HepG2 (cell line): Measurements from ENCODE around the gene POLDIP3. TPM values are rescaled to one million over a fixed set of nuclear protein-coding genes. Genes with fewer than 3 reads are reported as not detected.
A peak's percentile ranks its signal among the peaks of the same experiment; 100 is the strongest.

Experiments used
- MIXL1 ChIP-seq: IDR thresholded peaks from 2 replicates; pipeline ENCODE4 v1.6.1; 2016
- MTF1 ChIP-seq: sonication (generic); formaldehyde crosslinking; IDR thresholded peaks from 2 replicates; pipeline ENCODE4 v1.5.0; 2020; ENCODE audit warnings: missing genetic modification reagents
- UBTF ChIP-seq: sonication (generic); formaldehyde crosslinking; IDR thresholded peaks from 2 replicates; pipeline ENCODE4 v1.4.0; 2020; ENCODE audit warnings: mild to moderate bottlenecking, missing genetic modification reagents
- ZBTB20 ChIP-seq: sonication (generic); formaldehyde crosslinking; IDR thresholded peaks from 2 replicates; pipeline ENCODE4 v1.8.1; 2023; ENCODE audit warnings: missing genetic modification reagents, low read depth, mild to moderate bottlenecking, borderline replicate concordance
- ZNF263 ChIP-seq: sonication (generic); formaldehyde crosslinking; IDR thresholded peaks from 2 replicates; pipeline ENCODE4 v1.4.0; 2020; ENCODE audit warnings: missing genetic modification reagents
- ZNF430 ChIP-seq: sonication (generic); formaldehyde crosslinking; IDR thresholded peaks from 2 replicates; pipeline ENCODE4 v1.9.0; 2021; ENCODE audit warnings: mild to moderate bottlenecking, missing genetic modification reagents
- ZNF441 ChIP-seq: sonication (generic); formaldehyde crosslinking; IDR thresholded peaks from 2 replicates; pipeline ENCODE4 v1.7.0; 2021; ENCODE audit warnings: missing genetic modification reagents, borderline replicate concordance
- ZNF574 ChIP-seq: sonication (generic); formaldehyde crosslinking; IDR thresholded peaks from 2 replicates; pipeline ENCODE4 v1.4.0; 2020; ENCODE audit warnings: missing genetic modification reagents
- ZNF597 ChIP-seq: sonication (generic); formaldehyde crosslinking; IDR thresholded peaks from 2 replicates; pipeline ENCODE4 v1.5.0; 2020; ENCODE audit warnings: missing genetic modification reagents
- ZNF766 ChIP-seq: sonication (generic); formaldehyde crosslinking; IDR thresholded peaks from 2 replicates; pipeline ENCODE4 v1.5.0; 2020; ENCODE audit warnings: missing genetic modification reagents, borderline replicate concordance
- polyA plus RNA-seq, 8 experiments: library from polyadenylated mRNA; depleted of rRNA in 3 of 8; stranded (reverse) in 7 of 8; unstranded in 1 of 8; fragments of >200 nt; fragmentation: Illumina TruSeq in 4 of 8; extraction: Trizol in 4 of 8; gene quantifications; 2 replicates each; pipeline versions ENCODE4 v1.2.1 to v1.2.3, GENCODE V29; 2011 to 2016; ENCODE audit warnings: low read depth in 4 of 8, missing spikeins in 1 of 8, mixed read lengths in 1 of 8; ENCODE audit not compliant: insufficient read depth in 1 of 8
- total RNA-seq, 5 experiments: library from RNA; depleted of rRNA; stranded (reverse); fragments of >200 nt; fragmentation: Illumina TruSeq; extraction: Trizol; gene quantifications; 2 replicates each; pipeline ENCODE4 v1.2.3, GENCODE V29; 2016; ENCODE audit warnings: low read depth in 1 of 5
- TF ChIP-seq, protein P1 (sequence below): sonication (generic); formaldehyde crosslinking; IDR thresholded peaks from 2 replicates; pipeline ENCODE4 v1.5.0; 2020; ENCODE audit warnings: mild to moderate bottlenecking, missing genetic modification reagents, borderline replicate concordance
- TF ChIP-seq, protein P2 (sequence below): sonication (generic); formaldehyde crosslinking; IDR thresholded peaks from 2 replicates; pipeline ENCODE4 v1.4.0; 2020; ENCODE audit warnings: mild to moderate bottlenecking, missing genetic modification reagents
- TF ChIP-seq, protein P3 (sequence below): IDR thresholded peaks from 2 replicates; pipeline ENCODE4 v1.6.1; 2016; ENCODE audit warnings: missing compliant biosample characterization, missing genetic modification reagents, borderline replicate concordance

POLDIP3 gene
- total and polyA plus RNA-seq, 2 of the 13 experiments (the other 11 are each of a cell fraction or from before 2014, with no cell fraction given): 45.8 to 47.4 TPM

- TF ChIP-seq, protein P1, sequence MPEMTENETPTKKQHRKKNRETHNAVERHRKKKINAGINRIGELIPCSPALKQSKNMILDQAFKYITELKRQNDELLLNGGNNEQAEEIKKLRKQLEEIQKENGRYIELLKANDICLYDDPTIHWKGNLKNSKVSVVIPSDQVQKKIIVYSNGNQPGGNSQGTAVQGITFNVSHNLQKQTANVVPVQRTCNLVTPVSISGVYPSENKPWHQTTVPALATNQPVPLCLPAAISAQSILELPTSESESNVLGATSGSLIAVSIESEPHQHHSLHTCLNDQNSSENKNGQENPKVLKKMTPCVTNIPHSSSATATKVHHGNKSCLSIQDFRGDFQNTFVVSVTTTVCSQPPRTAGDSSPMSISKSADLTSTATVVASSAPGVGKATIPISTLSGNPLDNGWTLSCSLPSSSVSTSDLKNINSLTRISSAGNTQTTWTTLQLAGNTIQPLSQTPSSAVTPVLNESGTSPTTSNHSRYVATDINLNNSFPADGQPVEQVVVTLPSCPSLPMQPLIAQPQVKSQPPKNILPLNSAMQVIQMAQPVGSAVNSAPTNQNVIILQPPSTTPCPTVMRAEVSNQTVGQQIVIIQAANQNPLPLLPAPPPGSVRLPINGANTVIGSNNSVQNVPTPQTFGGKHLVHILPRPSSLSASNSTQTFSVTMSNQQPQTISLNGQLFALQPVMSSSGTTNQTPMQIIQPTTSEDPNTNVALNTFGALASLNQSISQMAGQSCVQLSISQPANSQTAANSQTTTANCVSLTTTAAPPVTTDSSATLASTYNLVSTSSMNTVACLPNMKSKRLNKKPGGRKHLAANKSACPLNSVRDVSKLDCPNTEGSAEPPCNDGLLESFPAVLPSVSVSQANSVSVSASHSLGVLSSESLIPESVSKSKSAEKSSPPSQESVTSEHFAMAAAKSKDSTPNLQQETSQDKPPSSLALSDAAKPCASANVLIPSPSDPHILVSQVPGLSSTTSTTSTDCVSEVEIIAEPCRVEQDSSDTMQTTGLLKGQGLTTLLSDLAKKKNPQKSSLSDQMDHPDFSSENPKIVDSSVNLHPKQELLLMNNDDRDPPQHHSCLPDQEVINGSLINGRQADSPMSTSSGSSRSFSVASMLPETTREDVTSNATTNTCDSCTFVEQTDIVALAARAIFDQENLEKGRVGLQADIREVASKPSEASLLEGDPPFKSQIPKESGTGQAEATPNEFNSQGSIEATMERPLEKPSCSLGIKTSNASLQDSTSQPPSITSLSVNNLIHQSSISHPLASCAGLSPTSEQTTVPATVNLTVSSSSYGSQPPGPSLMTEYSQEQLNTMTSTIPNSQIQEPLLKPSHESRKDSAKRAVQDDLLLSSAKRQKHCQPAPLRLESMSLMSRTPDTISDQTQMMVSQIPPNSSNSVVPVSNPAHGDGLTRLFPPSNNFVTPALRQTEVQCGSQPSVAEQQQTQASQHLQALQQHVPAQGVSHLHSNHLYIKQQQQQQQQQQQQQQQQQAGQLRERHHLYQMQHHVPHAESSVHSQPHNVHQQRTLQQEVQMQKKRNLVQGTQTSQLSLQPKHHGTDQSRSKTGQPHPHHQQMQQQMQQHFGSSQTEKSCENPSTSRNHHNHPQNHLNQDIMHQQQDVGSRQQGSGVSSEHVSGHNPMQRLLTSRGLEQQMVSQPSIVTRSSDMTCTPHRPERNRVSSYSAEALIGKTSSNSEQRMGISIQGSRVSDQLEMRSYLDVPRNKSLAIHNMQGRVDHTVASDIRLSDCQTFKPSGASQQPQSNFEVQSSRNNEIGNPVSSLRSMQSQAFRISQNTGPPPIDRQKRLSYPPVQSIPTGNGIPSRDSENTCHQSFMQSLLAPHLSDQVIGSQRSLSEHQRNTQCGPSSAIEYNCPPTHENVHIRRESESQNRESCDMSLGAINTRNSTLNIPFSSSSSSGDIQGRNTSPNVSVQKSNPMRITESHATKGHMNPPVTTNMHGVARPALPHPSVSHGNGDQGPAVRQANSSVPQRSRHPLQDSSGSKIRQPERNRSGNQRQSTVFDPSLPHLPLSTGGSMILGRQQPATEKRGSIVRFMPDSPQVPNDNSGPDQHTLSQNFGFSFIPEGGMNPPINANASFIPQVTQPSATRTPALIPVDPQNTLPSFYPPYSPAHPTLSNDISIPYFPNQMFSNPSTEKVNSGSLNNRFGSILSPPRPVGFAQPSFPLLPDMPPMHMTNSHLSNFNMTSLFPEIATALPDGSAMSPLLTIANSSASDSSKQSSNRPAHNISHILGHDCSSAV (CRISPR knock-in tag): no peak
- TF ChIP-seq, protein P2, sequence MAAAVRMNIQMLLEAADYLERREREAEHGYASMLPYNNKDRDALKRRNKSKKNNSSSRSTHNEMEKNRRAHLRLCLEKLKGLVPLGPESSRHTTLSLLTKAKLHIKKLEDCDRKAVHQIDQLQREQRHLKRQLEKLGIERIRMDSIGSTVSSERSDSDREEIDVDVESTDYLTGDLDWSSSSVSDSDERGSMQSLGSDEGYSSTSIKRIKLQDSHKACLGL (CRISPR knock-in tag): no peak
- no peak for TF ChIP-seq UBTF (CRISPR knock-in tag)
- TF ChIP-seq ZNF263 (CRISPR knock-in tag): peak; percentile 55; the same call in 1 of the 2 replicates
- TF ChIP-seq ZNF574 (CRISPR knock-in tag): 0 out of 2 replicates have a peak, but pooled peaks have one; percentile 23
- TF ChIP-seq ZNF597 (CRISPR knock-in tag): no peak
- no peak for TF ChIP-seq ZBTB20
- no peak for TF ChIP-seq ZNF441 (CRISPR knock-in tag)
- TF ChIP-seq ZNF766: peak; percentile 87; the same call in 1 of the 2 replicates
- TF ChIP-seq, protein P3, sequence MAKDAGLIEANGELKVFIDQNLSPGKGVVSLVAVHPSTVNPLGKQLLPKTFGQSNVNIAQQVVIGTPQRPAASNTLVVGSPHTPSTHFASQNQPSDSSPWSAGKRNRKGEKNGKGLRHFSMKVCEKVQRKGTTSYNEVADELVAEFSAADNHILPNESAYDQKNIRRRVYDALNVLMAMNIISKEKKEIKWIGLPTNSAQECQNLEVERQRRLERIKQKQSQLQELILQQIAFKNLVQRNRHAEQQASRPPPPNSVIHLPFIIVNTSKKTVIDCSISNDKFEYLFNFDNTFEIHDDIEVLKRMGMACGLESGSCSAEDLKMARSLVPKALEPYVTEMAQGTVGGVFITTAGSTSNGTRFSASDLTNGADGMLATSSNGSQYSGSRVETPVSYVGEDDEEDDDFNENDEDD: peak; percentile 50; the same call in 1 of the 2 replicates
- peak; percentile 51; the same call in 1 of the 2 replicates for TF ChIP-seq ZNF430 (CRISPR knock-in tag)
- TF ChIP-seq MTF1 (CRISPR knock-in tag): peak; percentile 81
- TF ChIP-seq MIXL1: no peak
Measured at GRCh38 chr22:42536166-42536565, 78.5 kb downstream of the POLDIP3 start (continued).
